IMR-90 (cell line): ENCODE measurements around the gene RPS6KB1. TPM values are rescaled to one million over a fixed set of nuclear protein-coding genes. Genes with fewer than 3 reads are reported as not detected.

Experiments
- ATAC-seq: fragments of 200-7000 bp; cut with Tn5 transposase; 2 replicates; pipeline ENCODE4 v1.9.1; 2020; ENCODE audit warnings: low read depth, mild to moderate bottlenecking, moderate library complexity
- BruUV-seq: library from RNA; stranded (reverse); fragments of 400-500 nt; replicated peaks from 2 replicates; lab custom pipeline; 2021; lab: Mats Ljungman, UMichigan
- CTCF ChIA-PET: fragments of 300-600 bp; formaldehyde crosslinking; extraction: SDS; loops from one replicate; lab custom pipeline; 2021; ENCODE audit warnings: antibody characterized with exemption; lab: Yijun Ruan, JAX
- POLR2A ChIA-PET: fragments of 300-600 bp; sonication (Branson Sonifier 250); formaldehyde crosslinking; loops from one replicate; lab custom pipeline; 2022; ENCODE audit warnings: antibody characterized with exemption; ENCODE audit not compliant: unreplicated experiment; lab: Charles Lee
- DNase-seq: peaks from one replicate; pipeline ENCODE4 v3.0.0; 2013
- H2AFZ ChIP-seq: replicated peaks from 2 replicates; pipeline ENCODE3; 2013; ENCODE audit warnings: low read length, mild to moderate bottlenecking; ENCODE audit not compliant: poor library complexity
- H2AK5ac ChIP-seq: 2 replicates; pipeline ENCODE4 v1.6.1; 2013; ENCODE audit warnings: low read depth, low read length, inconsistent platforms
- H2AK9ac ChIP-seq: replicated peaks from 2 replicates; pipeline ENCODE3; 2013; ENCODE audit warnings: mild to moderate bottlenecking, low read depth, low read length, moderate library complexity; ENCODE audit not compliant: poor library complexity
- H2BK120ac ChIP-seq: 2 replicates; pipeline ENCODE4 v1.6.1; 2013; ENCODE audit warnings: low read depth, low read length, inconsistent platforms
- H2BK15ac ChIP-seq: 3 replicates; pipeline ENCODE4 v1.6.1; 2013; ENCODE audit warnings: low read depth, low read length, inconsistent platforms
- H2BK20ac ChIP-seq: 2 replicates; pipeline ENCODE4 v1.6.1; 2013; ENCODE audit warnings: low read depth, mild to moderate bottlenecking, inconsistent platforms, low read length, moderate library complexity
- H2BK5ac ChIP-seq: 2 replicates; pipeline ENCODE4 v1.6.1; 2013; ENCODE audit warnings: mild to moderate bottlenecking, low read depth, low read length, inconsistent platforms; ENCODE audit not compliant: poor library complexity, severe bottlenecking
- H3K14ac ChIP-seq: replicated peaks from 2 replicates; pipeline ENCODE4 v1.6.1; 2013; ENCODE audit warnings: low read depth, low read length, inconsistent platforms
- H3K18ac ChIP-seq: 2 replicates; pipeline ENCODE4 v1.6.1; 2013; ENCODE audit warnings: low read depth, low read length, control low read depth
- H3K23ac ChIP-seq: 2 replicates; pipeline ENCODE4 v1.6.1; 2013; ENCODE audit warnings: low read depth, low read length, inconsistent platforms
- H3K27ac ChIP-seq: 2 replicates; pipeline ENCODE4 v1.5.1; 2013; ENCODE audit warnings: mild to moderate bottlenecking, control low read depth, low read length; ENCODE audit not compliant: insufficient read depth
- H3K27me3 ChIP-seq: 2 replicates; pipeline ENCODE4 v1.6.1; 2013; ENCODE audit warnings: low read length; ENCODE audit not compliant: control insufficient read depth, insufficient read depth
- H3K36me3 ChIP-seq: 2 replicates; pipeline ENCODE4 v1.6.1; 2013; ENCODE audit warnings: low read length, mixed read lengths; ENCODE audit not compliant: control insufficient read depth, insufficient read depth
- H3K4ac ChIP-seq: 2 replicates; pipeline ENCODE4 v1.6.1; 2013; ENCODE audit warnings: low read depth, low read length, inconsistent platforms
- H3K4me1 ChIP-seq: 2 replicates; pipeline ENCODE4 v1.6.1; 2013; ENCODE audit warnings: low read length, mixed read lengths; ENCODE audit not compliant: control insufficient read depth, insufficient read depth
- H3K4me2 ChIP-seq: 2 replicates; pipeline ENCODE4 v1.6.1; 2013; ENCODE audit warnings: low read depth, mild to moderate bottlenecking, control low read depth, low read length, moderate library complexity
- H3K4me3 ChIP-seq: 2 replicates; pipeline ENCODE4 v1.5.1; 2013; ENCODE audit warnings: low read depth, mild to moderate bottlenecking, control low read depth, low read length, moderate library complexity; ENCODE audit not compliant: insufficient read depth
- H3K56ac ChIP-seq: 2 replicates; pipeline ENCODE4 v1.6.1; 2013; ENCODE audit warnings: low read length, inconsistent platforms; ENCODE audit not compliant: insufficient read depth; ENCODE audit errors: extremely low read depth
- H3K79me1 ChIP-seq, 2 experiments: 2 replicates each; pipeline ENCODE4 v1.6.1; 2013; ENCODE audit warnings: low read length in 2 of 2, inconsistent platforms in 1 of 2, low read depth in 1 of 2
- H3K9ac ChIP-seq: 2 replicates; pipeline ENCODE4 v1.6.1; 2013; ENCODE audit warnings: low read depth, low read length, control low read depth
- H3K9me1 ChIP-seq: 2 replicates; pipeline ENCODE4 v1.6.1; 2013; ENCODE audit warnings: low read length, inconsistent platforms; ENCODE audit not compliant: insufficient read depth
- H3K9me3 ChIP-seq: 2 replicates; pipeline ENCODE4 v1.6.1; 2013; ENCODE audit warnings: low read length; ENCODE audit not compliant: control insufficient read depth, insufficient read depth
- H4K20me1 ChIP-seq: 2 replicates; pipeline ENCODE4 v1.6.1; 2013; ENCODE audit warnings: low read length, inconsistent platforms; ENCODE audit not compliant: insufficient read depth
- H4K5ac ChIP-seq: 2 replicates; pipeline ENCODE4 v1.6.1; 2013; ENCODE audit warnings: mild to moderate bottlenecking, low read depth, low read length, control low read depth
- H4K8ac ChIP-seq, 2 experiments: 2 replicates each; pipeline ENCODE4 v1.6.1; 2013; ENCODE audit warnings: low read depth in 2 of 2, low read length in 2 of 2, control low read depth in 1 of 2, inconsistent platforms in 1 of 2
- H4K91ac ChIP-seq: 2 replicates; pipeline ENCODE4 v1.6.1; 2013; ENCODE audit warnings: low read depth, low read length, inconsistent platforms; ENCODE audit not compliant: insufficient read depth
- MAZ ChIP-seq: IDR thresholded peaks from 2 replicates; pipeline ENCODE4 v1.6.1; 2012; ENCODE audit warnings: low read depth, mild to moderate bottlenecking, low read length, improper control_type of control experiment, moderate library complexity, borderline replicate concordance
- NFE2L2 ChIP-seq: fragments of 150-350 bp; IDR thresholded peaks from 2 replicates; pipeline ENCODE4 v1.6.1; 2016; ENCODE audit warnings: low read depth, mild to moderate bottlenecking, low read length
- POLR2A ChIP-seq: IDR thresholded peaks from 2 replicates; pipeline ENCODE4 v1.6.1; 2012; ENCODE audit warnings: mild to moderate bottlenecking, low read depth, low read length
- RFX5 ChIP-seq: IDR thresholded peaks from 2 replicates; pipeline ENCODE4 v1.8.0; 2012; ENCODE audit warnings: low read depth, mild to moderate bottlenecking, low read length, moderate library complexity
- SMC3 ChIP-seq: fragments of 150-350 bp; IDR thresholded peaks from 2 replicates; pipeline ENCODE4 v1.6.1; 2016; ENCODE audit warnings: low read depth, mild to moderate bottlenecking, antibody characterized with exemption, low read length, moderate library complexity
- WGBS, 2 experiments: methylation state at CpG; one replicate each; pipeline versions ENCODE4 v1.1.5 to v1.1.7; 2013; ENCODE audit warnings: missing lambda C conversion rate in 2 of 2; ENCODE audit not compliant: insufficient read length in 1 of 2; ENCODE audit errors: extremely low coverage in 2 of 2; 5-methylcytosine and 5-hydroxymethylcytosine counted together
- dilution Hi-C: fragments of 300-500 bp; cut with HindIII; formaldehyde crosslinking; loops from one replicate; pipeline ENCODE4 v1.14.3; 2018; ENCODE audit warnings: low sequenced_read_pairs; ENCODE audit not compliant: unreplicated experiment
- in situ Hi-C: fragments of 300-500 bp; cut with MboI; formaldehyde crosslinking; loops from 3 replicates; pipeline ENCODE4 v1.14.3; 2019; ENCODE audit warnings: low sequenced_read_pairs, inconsistent platforms, mixed read lengths
- intact Hi-C: fragments of 100-400 bp; cut with micrococcal nuclease; formaldehyde crosslinking; loops from 2 replicates; pipeline ENCODE4 v1.10.0; 2022
- polyA plus RNA-seq, 3 experiments: library from polyadenylated mRNA; depleted of rRNA; stranded (reverse); fragments of >200 nt; gene quantifications; 2 replicates each; pipeline ENCODE4 v1.2.3, GENCODE V29; 2012; ENCODE audit warnings: low replicate concordance in 1 of 3
- total RNA-seq: library from RNA; depleted of rRNA; stranded (reverse); fragments of >200 nt; gene quantifications from 2 replicates; pipeline ENCODE4 v1.2.3, GENCODE V29; 2012
- TF ChIP-seq, protein P1 (sequence below): fragments of 150-350 bp; IDR thresholded peaks from 2 replicates; pipeline ENCODE4 v1.6.1; 2016; ENCODE audit warnings: low read depth, mild to moderate bottlenecking, low read length, moderate library complexity, borderline replicate concordance
- TF ChIP-seq, protein P2 (sequence below): conservative IDR thresholded peaks from 2 replicates; pipeline ENCODE4 v1.5.1; 2012; ENCODE audit warnings: mild to moderate bottlenecking, low read depth, low read length, improper control_type of control experiment

Gene RPS6KB1
- total and polyA plus RNA-seq, 2 of the 4 experiments (the other 2 are of a cell fraction): 11.7 to 20.3 TPM

DNA sequence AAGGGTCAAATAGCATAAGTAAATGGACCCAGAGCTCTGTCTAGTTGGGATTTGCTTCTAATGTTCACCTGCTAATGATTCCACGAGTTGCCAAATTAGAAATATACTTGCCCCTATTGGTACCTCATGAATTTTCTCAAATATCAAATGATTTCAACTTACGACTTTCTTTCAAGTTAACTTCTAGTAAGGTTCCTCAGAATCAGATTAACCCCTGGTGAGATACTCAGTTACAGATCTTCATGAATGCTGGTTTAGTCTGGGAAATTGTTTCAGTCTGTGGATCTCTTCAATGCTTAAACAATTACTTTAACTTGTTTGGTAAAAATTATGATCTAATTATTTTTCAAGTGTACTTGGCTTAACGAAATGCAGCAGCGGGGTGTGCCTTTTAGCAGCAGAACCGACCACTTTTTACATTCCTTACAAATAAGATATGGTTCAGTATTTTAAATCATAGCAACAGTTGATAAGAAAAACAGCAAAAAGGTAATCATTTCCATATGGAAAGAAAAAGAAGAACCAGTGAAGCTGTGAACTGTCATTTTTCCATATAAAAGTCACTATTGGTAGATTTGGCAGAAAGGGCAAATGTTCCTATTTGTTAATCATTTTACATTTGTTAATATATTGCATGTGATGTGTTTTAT is 34.6 kb upstream of the RPS6KB1 start:
- BruUV-seq: no TSS peak
- no peak overlapping the region for H4K5ac ChIP-seq
- peaks cover 11% of the 10 kb centered on the region for H3K9me1 ChIP-seq
- ChIA-PET POLR2A (interaction anchor here (0.6 to 1.3 kb wide), 3 partner anchors 104 to 114 kb away, joined by 4 to 8 read pairs (median 4); no protein-coding TSS in a partner anchor), CTCF (interaction anchor here (1.7 kb wide), 1 partner anchor 111 kb away, joined by 5 read pairs; no protein-coding TSS in a partner anchor)
- peak overlapping the region; percentile 81; the same call in 1 of the 2 replicates for H2BK120ac ChIP-seq
- H2AFZ ChIP-seq: no peak overlapping the region
- peaks cover 0 to 31% of the 10 kb centered on the region in 2 experiments; a peak in 3 of 4 replicates for H3K79me1 ChIP-seq
- H3K4ac ChIP-seq: peak overlapping the region; percentile 56; the same call in 1 of the 2 replicates
- no peak overlapping the region for H4K8ac ChIP-seq
- H2BK5ac ChIP-seq: no peak overlapping the region
- H3K36me3 ChIP-seq: peaks cover 2% of the 10 kb centered on the region
- no peak overlapping the region for H3K56ac ChIP-seq
- H2BK20ac ChIP-seq: peak overlapping the region; percentile 72
- in situ Hi-C loops (no loop called here), intact Hi-C loops (loop anchor here (2.0 kb wide), 1 partner anchor 151 kb away; the partner anchor contains the start of genes PTRH2 and VMP1), dilution Hi-C loops (no loop called here)
- WGBS, 2 experiments: no CpG with 5 or more reads among the region's 5 CpGs
- 0 out of 2 replicates have a peak overlapping the region, but pooled peaks have one; percentile 9 for H3K14ac ChIP-seq
- H4K91ac ChIP-seq: peak overlapping the region; percentile 33; the same call in 1 of the 2 replicates
- H2AK9ac ChIP-seq: no peak overlapping the region
- TF ChIP-seq, protein P1, sequence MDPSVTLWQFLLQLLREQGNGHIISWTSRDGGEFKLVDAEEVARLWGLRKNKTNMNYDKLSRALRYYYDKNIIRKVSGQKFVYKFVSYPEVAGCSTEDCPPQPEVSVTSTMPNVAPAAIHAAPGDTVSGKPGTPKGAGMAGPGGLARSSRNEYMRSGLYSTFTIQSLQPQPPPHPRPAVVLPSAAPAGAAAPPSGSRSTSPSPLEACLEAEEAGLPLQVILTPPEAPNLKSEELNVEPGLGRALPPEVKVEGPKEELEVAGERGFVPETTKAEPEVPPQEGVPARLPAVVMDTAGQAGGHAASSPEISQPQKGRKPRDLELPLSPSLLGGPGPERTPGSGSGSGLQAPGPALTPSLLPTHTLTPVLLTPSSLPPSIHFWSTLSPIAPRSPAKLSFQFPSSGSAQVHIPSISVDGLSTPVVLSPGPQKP: no peak
- TF ChIP-seq, protein P2, sequence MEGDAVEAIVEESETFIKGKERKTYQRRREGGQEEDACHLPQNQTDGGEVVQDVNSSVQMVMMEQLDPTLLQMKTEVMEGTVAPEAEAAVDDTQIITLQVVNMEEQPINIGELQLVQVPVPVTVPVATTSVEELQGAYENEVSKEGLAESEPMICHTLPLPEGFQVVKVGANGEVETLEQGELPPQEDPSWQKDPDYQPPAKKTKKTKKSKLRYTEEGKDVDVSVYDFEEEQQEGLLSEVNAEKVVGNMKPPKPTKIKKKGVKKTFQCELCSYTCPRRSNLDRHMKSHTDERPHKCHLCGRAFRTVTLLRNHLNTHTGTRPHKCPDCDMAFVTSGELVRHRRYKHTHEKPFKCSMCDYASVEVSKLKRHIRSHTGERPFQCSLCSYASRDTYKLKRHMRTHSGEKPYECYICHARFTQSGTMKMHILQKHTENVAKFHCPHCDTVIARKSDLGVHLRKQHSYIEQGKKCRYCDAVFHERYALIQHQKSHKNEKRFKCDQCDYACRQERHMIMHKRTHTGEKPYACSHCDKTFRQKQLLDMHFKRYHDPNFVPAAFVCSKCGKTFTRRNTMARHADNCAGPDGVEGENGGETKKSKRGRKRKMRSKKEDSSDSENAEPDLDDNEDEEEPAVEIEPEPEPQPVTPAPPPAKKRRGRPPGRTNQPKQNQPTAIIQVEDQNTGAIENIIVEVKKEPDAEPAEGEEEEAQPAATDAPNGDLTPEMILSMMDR: no peak
- TF ChIP-seq MAZ: no peak
- TF ChIP-seq NFE2L2: no peak
- no peak for TF ChIP-seq POLR2A
- no peak for TF ChIP-seq RFX5
- TF ChIP-seq SMC3: no peak
- no peaks in the 10 kb centered on the region for H4K20me1 ChIP-seq
- no peaks in the 10 kb centered on the region for H3K27me3 ChIP-seq
- no peak overlapping the region for H3K4me3 ChIP-seq
- peak overlapping the region; percentile 40 for H2AK5ac ChIP-seq
- DNase-seq (peak; percentile 23), ATAC-seq (no peak)
- peak overlapping the region; percentile 31; the same call in 1 of the 2 replicates for H3K18ac ChIP-seq
- no peaks in the 10 kb centered on the region for H3K9me3 ChIP-seq
- H3K27ac ChIP-seq: peak overlapping the region; percentile 21; the same call in 1 of the 2 replicates
- no peak overlapping the region for H3K23ac ChIP-seq
- H3K4me2 ChIP-seq: no peak overlapping the region
- peaks cover 7% of the 10 kb centered on the region; the same call in 1 of the 2 replicates for H3K4me1 ChIP-seq
- H3K9ac ChIP-seq: no peak overlapping the region
- peak overlapping the region; percentile 55; the same call in 1 of the 3 replicates for H2BK15ac ChIP-seq
